Measurements from ENCODE around the gene KCNK3.
"Not testable (repeated sequence)": the region's sequence is repeated elsewhere in the genome, so short reads cannot be mapped to it uniquely, and the experiment has no call there.

KCNK3 gene

DNA sequence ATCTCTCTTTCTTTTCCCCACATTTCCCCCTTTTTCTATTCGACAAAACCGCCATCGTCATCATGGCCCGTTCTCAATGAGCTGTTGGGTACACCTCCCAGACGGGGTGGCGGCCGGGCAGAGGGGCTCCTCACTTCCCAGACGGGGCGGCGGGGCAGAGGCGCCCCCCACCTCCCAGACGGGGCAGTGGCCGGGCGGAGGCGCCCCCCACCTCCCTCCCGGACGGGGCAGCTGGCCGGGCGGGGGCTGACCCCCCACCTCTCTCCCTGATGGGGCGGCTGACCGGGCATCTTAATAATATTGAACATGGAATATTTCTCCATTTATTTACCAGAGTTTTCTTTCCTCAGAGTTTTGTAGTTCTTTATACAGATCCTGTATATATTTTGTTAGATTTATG lies 27.2 kb upstream of the KCNK3 start:
- not testable (repeated sequence) for DNase-seq (ENCODE audit: low read depth in 2 of 2)

- DNase-seq (ENCODE audit: low read depth in 2 of 2) = no peak
Observed at GRCh38 chr2:26666671-26667070, 25.9 kb upstream of the KCNK3 start.

DNA sequence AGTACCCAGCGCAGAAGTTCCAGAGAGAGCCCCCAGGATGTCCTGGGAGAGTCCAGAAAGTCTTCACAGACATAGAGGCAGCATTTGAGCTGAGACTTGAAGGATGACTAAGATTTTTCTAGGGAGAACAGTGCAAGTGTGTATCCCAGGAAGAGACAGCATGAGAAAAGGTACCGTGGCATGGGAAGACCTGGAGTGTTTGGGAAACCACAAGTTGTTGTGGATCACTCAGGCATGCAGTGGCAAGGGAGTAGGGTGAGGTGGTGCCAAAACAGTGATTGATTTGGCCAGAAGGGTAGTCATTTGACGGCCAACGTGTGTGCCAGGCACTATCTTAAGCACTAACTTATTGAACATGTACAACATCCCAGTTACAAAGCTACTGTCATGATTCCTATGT lies 24.5 kb upstream of the KCNK3 start:
- no peak for DNase-seq (ENCODE audit: low read depth in 2 of 2)

- DNase-seq (ENCODE audit: low read depth in 2 of 2) = no peak
Observed at GRCh38 chr2:26668856-26669750, 23.4 kb upstream of the KCNK3 start.

GRCh38 chr2:26670171-26670570 lies 22.4 kb upstream of the KCNK3 start:
- DNase-seq (ENCODE audit: low read depth in 2 of 2) = no peak

DNA sequence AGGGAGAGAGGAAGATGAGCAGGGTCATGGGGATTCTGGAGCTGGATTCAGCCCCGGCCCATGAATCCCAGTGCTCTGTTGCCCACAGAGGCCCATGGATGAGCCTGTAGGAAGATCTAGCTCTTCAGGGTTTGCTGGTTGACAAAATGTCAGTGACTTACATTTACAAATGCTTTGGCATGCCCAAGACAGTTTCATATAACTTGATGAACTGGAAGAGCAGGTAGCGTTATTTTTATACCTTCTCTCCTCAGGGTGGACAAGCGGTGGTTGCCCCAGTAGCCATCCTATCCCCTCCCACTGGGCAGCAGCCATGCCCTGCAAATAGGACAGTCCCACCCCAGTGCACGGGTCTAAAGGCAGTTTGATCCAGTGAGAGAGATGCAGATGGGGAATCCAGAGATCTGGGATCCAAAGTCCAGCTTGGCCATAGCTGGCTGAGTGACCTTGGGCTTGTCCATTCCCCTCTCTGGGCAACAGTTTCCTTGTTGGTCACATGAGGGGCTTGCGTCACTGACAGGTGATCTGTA lies 21.5 kb upstream of the KCNK3 start:
- no peak for DNase-seq (ENCODE audit: low read depth in 2 of 2)

DNA sequence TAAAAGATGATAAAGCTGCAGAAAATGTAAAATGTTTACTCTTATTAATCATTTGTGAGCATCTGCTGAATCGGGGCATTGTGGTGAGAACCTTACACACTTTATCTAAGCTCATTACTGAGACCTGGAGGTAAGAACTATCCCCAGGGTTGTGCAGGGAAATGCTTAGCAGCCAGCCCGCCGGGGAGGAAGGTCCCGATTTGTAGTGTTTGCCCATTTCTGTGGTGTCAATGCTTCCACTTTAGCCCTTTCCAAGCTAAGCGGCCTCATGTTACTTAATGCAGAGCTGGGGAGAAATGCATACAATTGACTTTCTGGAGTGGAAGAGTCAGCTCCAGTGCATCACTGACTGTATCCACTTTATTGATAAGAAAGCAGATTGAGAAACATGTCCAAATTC lies 20.8 kb upstream of the KCNK3 start:
- DNase-seq (ENCODE audit: low read depth in 2 of 2) = no peak

GRCh38 chr2:26672112-26672817 lies 20.3 kb upstream of the KCNK3 start:
- no peak for DNase-seq (ENCODE audit: low read depth in 2 of 2)

DNA sequence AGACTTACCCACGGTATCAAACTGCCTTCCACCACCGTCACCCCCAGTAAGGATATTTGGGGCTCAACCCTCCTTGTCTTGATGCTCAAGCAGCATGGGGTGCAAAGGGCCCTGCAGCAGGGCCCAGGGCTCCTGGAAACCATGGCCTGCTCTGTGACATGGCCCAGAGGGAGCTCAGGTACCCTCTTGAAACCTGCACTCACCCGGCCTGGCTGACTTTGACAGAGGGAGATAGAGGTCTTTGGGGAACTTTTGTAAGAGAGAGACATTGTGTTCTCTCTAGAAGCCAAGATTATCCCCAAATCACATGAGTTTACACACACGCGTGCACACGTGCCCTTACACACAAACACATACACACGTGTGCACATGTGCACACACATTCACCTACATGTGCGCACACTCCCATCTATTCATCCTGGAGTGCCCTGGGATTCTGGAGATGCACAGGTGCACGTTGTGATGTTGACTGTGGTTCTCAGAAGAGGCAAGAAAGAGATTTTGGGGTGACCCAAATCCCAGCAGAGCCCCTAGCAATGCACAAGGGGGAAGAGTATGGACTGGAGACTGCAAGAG lies 19.6 kb upstream of the KCNK3 start:
- DNase-seq (ENCODE audit: low read depth in 2 of 2) = no peak

- DNase-seq (ENCODE audit: low read depth in 2 of 2) = no peak
Observed at GRCh38 chr2:26674002-26674751, 18.3 kb upstream of the KCNK3 start.

GRCh38 chr2:26674771-26675170 lies 17.8 kb upstream of the KCNK3 start:
- no peak for DNase-seq (ENCODE audit: low read depth in 2 of 2)

DNA sequence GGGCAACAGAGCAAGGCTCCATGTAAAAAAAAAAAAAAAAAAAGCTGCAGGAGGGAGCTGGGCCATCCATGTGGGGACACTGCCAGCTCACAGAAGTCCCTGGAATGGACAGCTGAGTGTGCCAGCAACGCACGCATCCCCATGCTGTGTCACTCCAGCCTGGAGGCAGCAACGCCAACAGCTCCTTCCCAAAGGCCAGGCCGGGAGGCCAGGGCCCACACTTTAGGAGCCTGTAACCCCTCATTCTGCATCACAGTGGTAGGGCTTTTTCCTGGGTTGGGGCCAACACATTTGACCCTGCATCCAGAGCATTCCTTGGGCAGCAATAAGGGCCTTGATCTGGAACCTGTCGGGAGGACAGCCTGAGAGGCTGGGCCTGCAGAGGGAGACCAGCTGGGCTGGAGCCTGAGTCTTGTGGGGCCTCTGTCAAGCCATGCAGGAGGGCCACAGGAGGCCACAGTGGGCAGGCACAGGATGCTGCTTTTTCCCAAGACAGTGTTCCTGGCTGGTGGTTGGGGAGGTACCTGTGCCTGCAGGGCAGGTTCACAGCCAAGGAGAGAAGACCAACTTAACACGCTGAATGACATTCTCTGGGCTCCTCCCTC lies 16.8 kb upstream of the KCNK3 start:
- no peak for DNase-seq (ENCODE audit: low read depth in 2 of 2)

GRCh38 chr2:26678035-26678434 lies 14.5 kb upstream of the KCNK3 start:
- no peak for DNase-seq (ENCODE audit: low read depth in 2 of 2)

- no peak for DNase-seq (ENCODE audit: low read depth in 2 of 2)
Observed at GRCh38 chr2:26679867-26680266, 12.7 kb upstream of the KCNK3 start.

DNA sequence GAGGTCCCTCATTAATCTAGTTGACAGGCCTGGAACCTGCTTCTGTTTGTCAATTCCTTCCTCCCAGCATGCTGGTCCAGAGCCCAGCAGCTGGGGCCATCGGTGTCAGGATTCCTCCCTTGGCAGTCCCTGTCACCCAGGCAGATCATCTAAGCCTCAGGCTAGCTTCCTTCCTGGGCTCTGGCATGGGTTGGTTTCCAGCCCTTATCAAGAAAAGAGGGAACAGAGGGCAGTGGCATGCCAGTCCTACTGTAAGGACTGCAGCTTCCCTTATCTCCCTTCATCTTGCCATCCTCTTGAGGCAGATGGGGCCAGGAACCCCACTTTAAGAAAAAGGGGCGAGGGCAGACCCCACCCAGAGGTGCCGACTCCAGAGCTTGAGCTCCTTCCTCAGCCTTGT lies 10.9 kb upstream of the KCNK3 start:
- no peak for DNase-seq (ENCODE audit: low read depth in 2 of 2)

GRCh38 chr2:26682155-26682554 lies 10.4 kb upstream of the KCNK3 start:
- DNase-seq (ENCODE audit: low read depth in 2 of 2) = no peak

DNA sequence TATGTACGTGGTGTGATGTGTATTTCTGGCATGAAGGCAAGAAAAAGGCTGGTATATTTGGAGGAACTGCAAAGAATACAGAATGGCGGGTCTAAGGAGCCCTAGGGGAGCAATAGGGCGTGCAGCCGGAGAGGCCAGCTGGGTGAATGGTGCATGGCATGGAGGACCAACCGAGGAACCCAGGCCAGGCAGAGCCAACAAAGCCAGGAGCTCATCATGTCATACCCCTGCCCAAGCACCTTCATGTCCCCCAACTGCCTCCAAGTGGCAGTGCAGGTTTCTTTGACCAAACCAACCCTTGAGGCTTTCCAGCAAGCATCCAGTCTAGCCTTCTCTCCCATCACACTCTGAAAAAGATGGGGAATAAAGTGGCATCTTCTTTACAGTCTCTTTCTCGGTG lies 8.9 kb upstream of the KCNK3 start:
- DNase-seq (ENCODE audit: low read depth in 2 of 2) = no peak

DNA sequence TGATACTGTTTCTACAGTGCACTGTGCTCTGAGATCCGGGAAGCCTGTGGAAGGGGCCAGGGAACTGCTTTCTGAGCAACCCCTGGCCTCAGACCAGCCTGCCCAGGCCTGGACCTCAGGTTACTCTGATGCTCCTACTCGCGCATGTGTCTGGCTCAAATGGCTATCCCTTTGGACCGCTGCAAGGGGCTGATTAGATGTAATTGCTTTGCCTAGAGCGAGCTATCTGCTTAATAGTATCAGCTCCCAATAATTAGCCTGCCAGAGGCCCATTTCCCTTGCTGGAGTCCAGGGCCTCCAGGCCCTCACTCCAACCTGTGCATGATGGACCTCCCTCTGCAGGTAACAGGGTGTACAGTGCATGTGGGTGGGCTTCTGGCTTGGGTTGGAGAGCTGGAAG lies 7.2 kb upstream of the KCNK3 start:
- DNase-seq (ENCODE audit: low read depth in 2 of 2) = no peak

GRCh38 chr2:26685989-26686839 lies 6.3 kb upstream of the KCNK3 start:
- DNase-seq (ENCODE audit: low read depth in 2 of 2) = no peak

GRCh38 chr2:26687328-26687727 lies 5.2 kb upstream of the KCNK3 start:
- no peak for DNase-seq (ENCODE audit: low read depth in 2 of 2)

DNA sequence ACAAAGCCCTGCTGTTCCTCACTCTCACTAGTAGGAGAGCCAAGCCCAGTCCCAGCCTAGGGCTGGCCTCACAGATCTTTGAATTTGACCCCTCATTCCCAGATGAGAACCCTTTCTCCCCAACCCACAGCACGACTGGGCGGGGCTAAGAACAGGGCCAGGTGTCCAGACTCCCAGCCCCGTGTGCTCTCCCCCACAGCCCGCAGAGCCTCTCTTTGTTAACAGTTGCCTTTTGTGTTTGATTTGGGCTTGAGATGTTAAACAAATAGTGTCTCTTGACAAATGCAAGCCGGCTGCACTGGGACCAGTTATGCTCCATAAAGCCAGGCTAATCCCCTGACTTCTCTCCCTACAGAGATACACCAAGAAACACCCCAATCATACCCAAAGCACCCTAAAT lies 4.7 kb upstream of the KCNK3 start:
- DNase-seq (ENCODE audit: low read depth in 2 of 2) = no peak
